GM19025 (cell line): ENCODE data around the gene ACTN3.
"Not testable (repeated sequence)": the region's sequence is repeated elsewhere in the genome, so short reads cannot be mapped to it uniquely, and the experiment has no call there.

Experiments used
- ATAC-seq: cut with Tn5 transposase; IDR thresholded peaks from one replicate; pipeline ENCODE4 v1.9.1; 2021; ENCODE audit warnings: mild to moderate bottlenecking, low read depth, moderate library complexity; ENCODE audit not compliant: unreplicated experiment

Gene ACTN3

GRCh38 chr11:66546368-66546965 lies at the start of gene ACTN3:
TSS of gene ACTN3 (plus strand) at chr11:66546903. CDS start at chr11:66546938, 35 bp downstream.
- no peak for ATAC-seq

- no peak for ATAC-seq
Measured at GRCh38 chr11:66497206-66497605, 49.5 kb upstream of the ACTN3 start.

- no peak for ATAC-seq
Measured at GRCh38 chr11:66498506-66498905, 48.2 kb upstream of the ACTN3 start.

GRCh38 chr11:66505276-66505816 lies 41.4 kb upstream of the ACTN3 start:
- no peak for ATAC-seq

- ATAC-seq: no peak
Measured at GRCh38 chr11:66509131-66509561, 37.6 kb upstream of the ACTN3 start.

- peak; percentile 91 for ATAC-seq
Measured at GRCh38 chr11:66510271-66510989, 36.3 kb upstream of the ACTN3 start, which contains the start of gene BBS1. TSS of gene BBS1 (plus strand) at chr11:66510635. CDS start at chr11:66510660, 25 bp downstream.

GRCh38 chr11:66510990-66511339 lies 35.7 kb upstream of the ACTN3 start:
- ATAC-seq: no peak

GRCh38 chr11:66523611-66524010 lies 23.1 kb upstream of the ACTN3 start:
- no peak for ATAC-seq

- no peak for ATAC-seq
Measured at GRCh38 chr11:66524304-66525040, 22.2 kb upstream of the ACTN3 start.

GRCh38 chr11:66529069-66529468 lies 17.6 kb upstream of the ACTN3 start:
- no peak for ATAC-seq

GRCh38 chr11:66529655-66530054 lies 17.0 kb upstream of the ACTN3 start:
- no peak for ATAC-seq

GRCh38 chr11:66530927-66531709 lies 15.6 kb upstream of the ACTN3 start:
- no peak for ATAC-seq

- ATAC-seq: no peak
Measured at GRCh38 chr11:66531841-66532240, 14.9 kb upstream of the ACTN3 start.

- ATAC-seq: no peak
Measured at GRCh38 chr11:66532784-66533183, 13.9 kb upstream of the ACTN3 start.

- no peak for ATAC-seq
Measured at GRCh38 chr11:66539170-66539869, 7.4 kb upstream of the ACTN3 start.

- ATAC-seq: no peak
Measured at GRCh38 chr11:66539870-66540213, 6.9 kb upstream of the ACTN3 start.

GRCh38 chr11:66540598-66540997 lies 6.1 kb upstream of the ACTN3 start:
- not testable (repeated sequence) for ATAC-seq

GRCh38 chr11:66541892-66542291 lies 4.8 kb upstream of the ACTN3 start:
- ATAC-seq: no peak

- ATAC-seq: no peak
Measured at GRCh38 chr11:66542362-66542761, 4.3 kb upstream of the ACTN3 start.
